Gastroesophageal sphincter (tissue), 4 donors: ENCODE measurements around the gene RAC2. TPM values are rescaled to one million over a fixed set of nuclear protein-coding genes. Genes with fewer than 3 reads are reported as not detected.

Experiments used
- ATAC-seq: fragments of 150-250 bp; one replicate; pipeline ENCODE4 v1.9.1; 2016; ENCODE audit warnings: mild to moderate bottlenecking, moderate library complexity
- H3K27ac ChIP-seq, 4 donors: fragments of 200-600 bp; sonication (generic) in 3 of 4; 1 replicate in 3 of 4; 2 replicates in 1 of 4; pipeline ENCODE4 v1.5.1; 2016 to 2019
- H3K27me3 ChIP-seq: fragments of 200-600 bp; sonication (generic); one replicate; pipeline ENCODE4 v1.5.1; 2019
- H3K36me3 ChIP-seq, 2 donors: fragments of 200-600 bp; sonication (generic); one replicate each; pipeline ENCODE4 v1.5.1; 2019; ENCODE audit warnings: control low read depth in 1 of 2
- H3K4me1 ChIP-seq, 3 donors: fragments of 200-600 bp; sonication (generic); 1 replicate in 2 of 3; 2 replicates in 1 of 3; pipeline ENCODE4 v1.5.1; 2016 to 2019; ENCODE audit warnings: control low read depth in 2 of 3
- H3K4me3 ChIP-seq, 2 donors: fragments of 200-600 bp; sonication (generic); one replicate each; pipeline ENCODE4 v1.5.1; 2019; ENCODE audit warnings: mild to moderate bottlenecking in 1 of 2, moderate library complexity in 1 of 2
- H3K9me3 ChIP-seq, 3 donors: fragments of 200-600 bp; sonication (generic); one replicate each; pipeline ENCODE4 v1.5.1; 2017 to 2019; ENCODE audit warnings: control low read depth in 2 of 3
- EP300 ChIP-seq: sonication (generic); formaldehyde crosslinking; IDR thresholded peaks from one replicate; pipeline ENCODE4 v1.6.1; 2017; ENCODE audit warnings: antibody characterized with exemption, mild to moderate bottlenecking
- POLR2A ChIP-seq, 2 donors: fragments of 450-650 bp; IDR thresholded peaks; one replicate each; pipeline ENCODE4 v1.6.1; 2017; ENCODE audit warnings: antibody characterized with exemption in 2 of 2, mild to moderate bottlenecking in 2 of 2, moderate library complexity in 1 of 2
- POLR2AphosphoS5 ChIP-seq: sonication (generic); formaldehyde crosslinking; IDR thresholded peaks from one replicate; pipeline ENCODE4 v1.6.1; 2017; ENCODE audit warnings: antibody characterized with exemption
- WGBS, 2 donors: methylation state at CpG; one replicate each; pipeline ENCODE4 v1.1.5; 2018; ENCODE audit warnings: low coverage in 1 of 2; 5-methylcytosine and 5-hydroxymethylcytosine counted together
- total RNA-seq, 4 donors: library from RNA; depleted of rRNA; stranded (reverse); fragments of >200 nt; gene quantifications; one replicate each; pipeline ENCODE4 v1.1.0, GENCODE V29; 2016
- TF ChIP-seq, protein P1 (sequence below), 4 experiments: fragments of 200-600 bp in 2 of 4; fragments of 450-650 bp in 2 of 4; sonication (generic) in 1 of 4; IDR thresholded peaks; one replicate each; pipeline ENCODE4 v1.5.1; 2017 to 2019; ENCODE audit warnings: antibody characterized with exemption in 4 of 4, mild to moderate bottlenecking in 2 of 4, moderate library complexity in 2 of 4

Gene RAC2
- total RNA-seq, 4 donors from 2014 or later = 2.0 to 11.3 (median 6.4) TPM

DNA sequence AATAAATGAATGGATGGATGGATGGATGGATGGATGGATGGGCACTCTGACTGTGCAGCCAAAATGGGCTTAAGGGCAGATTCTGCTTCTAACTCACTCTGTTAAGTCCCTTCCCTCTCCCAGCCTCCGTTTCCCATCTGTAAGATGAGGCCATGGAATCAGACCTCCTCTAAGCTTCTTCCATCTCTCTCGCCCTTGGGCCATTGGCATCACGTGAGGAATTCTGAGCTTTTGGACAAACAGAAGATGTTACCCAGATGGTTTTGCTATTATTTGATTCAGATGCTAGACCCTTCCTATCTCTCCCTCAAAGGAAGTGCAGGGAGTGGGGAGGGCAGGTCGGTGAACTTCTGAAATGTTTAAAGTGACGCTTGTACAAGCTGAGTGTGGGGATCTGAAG lies 34.2 kb upstream of the RAC2 start:
- Histone ChIP-seq H3K36me3 (no peaks in the 10 kb centered on the region), H3K27me3 (peaks cover 93% of the 10 kb centered on the region), H3K9me3 (no peaks in the 10 kb centered on the region), H3K4me3 (no peak overlapping the region), H3K4me1 (no peaks in the 10 kb centered on the region), H3K27ac (no peak overlapping the region)
- TF ChIP-seq, protein P1, sequence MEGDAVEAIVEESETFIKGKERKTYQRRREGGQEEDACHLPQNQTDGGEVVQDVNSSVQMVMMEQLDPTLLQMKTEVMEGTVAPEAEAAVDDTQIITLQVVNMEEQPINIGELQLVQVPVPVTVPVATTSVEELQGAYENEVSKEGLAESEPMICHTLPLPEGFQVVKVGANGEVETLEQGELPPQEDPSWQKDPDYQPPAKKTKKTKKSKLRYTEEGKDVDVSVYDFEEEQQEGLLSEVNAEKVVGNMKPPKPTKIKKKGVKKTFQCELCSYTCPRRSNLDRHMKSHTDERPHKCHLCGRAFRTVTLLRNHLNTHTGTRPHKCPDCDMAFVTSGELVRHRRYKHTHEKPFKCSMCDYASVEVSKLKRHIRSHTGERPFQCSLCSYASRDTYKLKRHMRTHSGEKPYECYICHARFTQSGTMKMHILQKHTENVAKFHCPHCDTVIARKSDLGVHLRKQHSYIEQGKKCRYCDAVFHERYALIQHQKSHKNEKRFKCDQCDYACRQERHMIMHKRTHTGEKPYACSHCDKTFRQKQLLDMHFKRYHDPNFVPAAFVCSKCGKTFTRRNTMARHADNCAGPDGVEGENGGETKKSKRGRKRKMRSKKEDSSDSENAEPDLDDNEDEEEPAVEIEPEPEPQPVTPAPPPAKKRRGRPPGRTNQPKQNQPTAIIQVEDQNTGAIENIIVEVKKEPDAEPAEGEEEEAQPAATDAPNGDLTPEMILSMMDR (IDR thresholded peaks at IDR 0.05) = no peak
- TF ChIP-seq POLR2A (IDR thresholded peaks at IDR 0.05) (no peak), POLR2AphosphoS5 (no peak), EP300 (no peak)
- no peak for ATAC-seq
- WGBS, 2 donors = 46 to 51% methylated on average over 5 of the region's 5 CpGs

DNA sequence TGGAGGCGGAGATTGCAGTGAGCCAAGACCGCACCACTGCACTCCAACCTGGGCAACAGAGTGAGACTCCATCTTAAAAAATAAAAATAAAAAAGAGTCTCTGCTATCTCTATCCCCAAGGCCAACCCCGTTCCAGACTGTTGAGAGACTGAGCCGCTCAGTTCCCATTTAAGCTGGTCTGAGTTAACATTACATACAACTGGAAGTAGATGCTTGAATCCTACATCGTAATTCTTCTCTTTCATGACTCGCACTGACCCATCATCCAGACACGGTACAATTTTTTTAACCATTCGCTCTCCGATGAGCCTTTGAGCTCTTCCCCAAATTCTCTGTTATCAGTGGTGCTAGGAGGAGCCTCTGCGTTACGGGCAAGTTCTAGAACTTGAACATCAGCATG lies 33.3 kb upstream of the RAC2 start:
- Histone ChIP-seq H3K27ac (no peak overlapping the region), H3K4me1 (no peaks in the 10 kb centered on the region), H3K4me3 (no peak overlapping the region), H3K36me3 (no peaks in the 10 kb centered on the region), H3K9me3 (no peaks in the 10 kb centered on the region), H3K27me3 (peaks cover 93% of the 10 kb centered on the region)
- ATAC-seq = no peak
- TF ChIP-seq POLR2A (IDR thresholded peaks at IDR 0.05) = no peak
- TF ChIP-seq POLR2AphosphoS5 = no peak
- no peak for TF ChIP-seq EP300
- TF ChIP-seq, protein P1 (IDR thresholded peaks at IDR 0.05) = no peak
- WGBS, 2 donors = 27 to 76% methylated on average over 2 to 11 of the region's 11 CpGs

DNA sequence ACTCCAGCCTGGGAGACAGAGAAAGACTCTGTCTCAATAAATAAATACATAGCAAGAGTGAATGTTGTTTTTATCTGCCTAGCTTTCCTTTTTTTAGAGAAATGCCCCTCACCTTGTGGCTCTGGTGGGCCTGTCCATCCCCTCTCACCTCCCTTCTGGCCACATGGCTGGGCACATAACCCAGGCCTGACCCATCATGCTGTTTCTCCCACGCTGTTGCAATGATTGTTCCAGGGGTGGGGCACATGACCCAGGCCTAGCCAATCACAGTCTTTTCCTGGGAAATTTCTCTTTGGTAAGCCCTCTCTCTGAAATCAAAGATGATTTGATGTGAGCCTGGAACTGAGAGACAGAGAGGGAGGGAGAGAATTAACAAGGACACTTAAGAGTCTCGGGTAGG lies 32.7 kb upstream of the RAC2 start:
- H3K27me3 ChIP-seq = peaks cover 91% of the 10 kb centered on the region
- 60% methylated on average over 1 of the region's 2 CpGs; no CpG with 5 or more reads in 1 of the 2 donors for WGBS, 2 donors

DNA sequence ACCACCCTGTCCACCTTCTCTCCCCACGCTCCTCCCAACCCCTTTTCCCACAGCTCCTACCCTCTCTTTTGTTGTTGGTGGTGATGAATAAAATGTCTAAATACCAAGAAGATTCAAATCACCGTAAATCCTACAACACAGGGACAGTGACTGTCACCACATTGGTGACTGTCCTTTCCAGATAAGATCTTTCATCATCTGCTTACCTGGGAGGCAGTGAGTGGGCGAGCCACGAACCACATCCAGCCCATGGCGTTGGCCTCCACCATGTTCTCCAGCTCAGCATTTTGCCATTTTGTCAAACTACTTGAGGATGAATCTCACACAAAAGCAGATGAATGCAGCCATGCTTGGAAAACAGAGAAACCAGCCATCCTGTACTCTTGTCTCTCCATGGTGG lies 31.6 kb upstream of the RAC2 start:
- WGBS, 2 donors = 62 to 84% methylated on average over 4 to 5 of the region's 5 CpGs
- Histone ChIP-seq H3K4me1 (no peaks in the 10 kb centered on the region), H3K27ac (no peak overlapping the region), H3K27me3 (peaks cover 94% of the 10 kb centered on the region), H3K4me3 (no peak overlapping the region), H3K9me3 (no peaks in the 10 kb centered on the region), H3K36me3 (no peaks in the 10 kb centered on the region)
- ATAC-seq = no peak
- no peak for TF ChIP-seq EP300
- TF ChIP-seq, protein P1 (IDR thresholded peaks at IDR 0.05) = no peak
- no peak for TF ChIP-seq POLR2A (IDR thresholded peaks at IDR 0.05)
- TF ChIP-seq POLR2AphosphoS5 = no peak

More for the DNA sequence above, 32.7 kb upstream of the RAC2 start:
- Histone ChIP-seq H3K36me3 (no peaks in the 10 kb centered on the region), H3K9me3 (no peaks in the 10 kb centered on the region), H3K4me3 (no peak overlapping the region), H3K4me1 (no peaks in the 10 kb centered on the region), H3K27ac (no peak overlapping the region)
- ATAC-seq = no peak
- TF ChIP-seq, protein P1 (IDR thresholded peaks at IDR 0.05) = no peak
- TF ChIP-seq POLR2AphosphoS5 (no peak), EP300 (no peak), POLR2A (IDR thresholded peaks at IDR 0.05) (no peak)

DNA sequence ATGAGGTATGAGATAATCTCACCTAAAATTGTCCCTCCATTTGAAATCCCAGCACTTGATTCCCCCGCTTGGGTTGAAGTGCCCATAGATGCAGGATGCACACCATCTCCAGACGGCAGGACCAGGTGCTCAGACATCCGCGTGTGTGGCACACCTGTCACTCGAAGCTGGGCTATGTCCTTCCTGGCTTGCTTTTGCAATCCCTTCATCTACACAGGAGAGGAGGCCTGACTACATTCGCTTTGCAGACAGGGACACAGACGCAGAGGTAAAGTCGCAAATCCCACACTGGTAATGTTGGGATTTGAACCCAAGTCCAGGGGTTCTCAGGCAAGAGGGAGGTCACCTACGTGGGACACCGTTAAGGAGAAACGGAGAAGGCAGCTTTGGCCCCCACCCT lies 31.1 kb upstream of the RAC2 start:
- Histone ChIP-seq H3K27me3 (peaks cover 94% of the 10 kb centered on the region), H3K9me3 (no peaks in the 10 kb centered on the region), H3K4me3 (no peak overlapping the region), H3K36me3 (no peaks in the 10 kb centered on the region), H3K4me1 (no peaks in the 10 kb centered on the region), H3K27ac (no peak overlapping the region)
- TF ChIP-seq POLR2A (IDR thresholded peaks at IDR 0.05) = no peak
- ATAC-seq = no peak
- 94% methylated on average over 9 of the region's 11 CpGs; no CpG with 5 or more reads in 1 of the 2 donors for WGBS, 2 donors
